Astrocyte (in vitro differentiated cells and primary cell): ENCODE measurements around the gene HOXD12.

ENCODE experiments used
- EZH2 ChIP-seq: IDR thresholded peaks from 2 replicates; pipeline ENCODE4 v1.6.1; 2012; ENCODE audit warnings: mild to moderate bottlenecking, low read length, inconsistent platforms; ENCODE audit not compliant: insufficient read depth
- TF ChIP-seq, protein P1 (sequence below): IDR thresholded peaks from 2 replicates; pipeline ENCODE4 v1.5.1; 2011; ENCODE audit warnings: low read depth, mild to moderate bottlenecking, inconsistent platforms, low read length, moderate library complexity; ENCODE audit not compliant: insufficient read depth

DNA sequence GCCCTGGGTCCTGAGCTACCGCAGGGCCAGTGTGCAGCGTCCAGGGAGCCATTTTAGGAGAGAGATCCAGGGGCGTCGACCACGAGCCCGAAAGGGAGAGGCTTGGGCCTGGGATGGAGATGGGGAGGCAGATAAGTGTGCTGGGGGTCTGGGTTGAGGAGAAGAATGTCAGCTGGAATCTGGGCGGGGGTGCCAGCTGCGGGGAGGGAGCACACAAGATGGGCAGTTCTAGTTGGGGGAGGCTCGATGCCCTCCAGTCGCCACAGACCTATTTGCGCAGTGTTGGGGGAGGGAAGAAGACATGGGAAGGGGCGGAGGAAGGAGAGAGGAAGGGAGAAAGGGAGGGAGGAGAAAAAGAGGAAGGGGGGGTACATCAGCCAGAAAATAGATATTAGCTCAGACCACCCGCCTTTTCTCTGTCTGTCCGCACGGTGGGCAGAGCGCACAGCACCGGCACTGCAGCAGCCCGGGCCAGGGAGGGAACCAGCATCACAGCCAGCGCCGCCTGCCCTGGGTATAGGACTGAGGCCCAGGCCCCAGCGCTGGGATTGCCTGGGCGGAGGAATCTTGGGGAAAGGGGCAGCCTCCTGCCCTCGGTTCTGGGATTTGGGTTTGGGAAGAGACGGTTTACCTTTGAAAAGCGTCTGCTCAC lies 5.6 kb downstream of the HOXD12 start:
- TF ChIP-seq, protein P1, sequence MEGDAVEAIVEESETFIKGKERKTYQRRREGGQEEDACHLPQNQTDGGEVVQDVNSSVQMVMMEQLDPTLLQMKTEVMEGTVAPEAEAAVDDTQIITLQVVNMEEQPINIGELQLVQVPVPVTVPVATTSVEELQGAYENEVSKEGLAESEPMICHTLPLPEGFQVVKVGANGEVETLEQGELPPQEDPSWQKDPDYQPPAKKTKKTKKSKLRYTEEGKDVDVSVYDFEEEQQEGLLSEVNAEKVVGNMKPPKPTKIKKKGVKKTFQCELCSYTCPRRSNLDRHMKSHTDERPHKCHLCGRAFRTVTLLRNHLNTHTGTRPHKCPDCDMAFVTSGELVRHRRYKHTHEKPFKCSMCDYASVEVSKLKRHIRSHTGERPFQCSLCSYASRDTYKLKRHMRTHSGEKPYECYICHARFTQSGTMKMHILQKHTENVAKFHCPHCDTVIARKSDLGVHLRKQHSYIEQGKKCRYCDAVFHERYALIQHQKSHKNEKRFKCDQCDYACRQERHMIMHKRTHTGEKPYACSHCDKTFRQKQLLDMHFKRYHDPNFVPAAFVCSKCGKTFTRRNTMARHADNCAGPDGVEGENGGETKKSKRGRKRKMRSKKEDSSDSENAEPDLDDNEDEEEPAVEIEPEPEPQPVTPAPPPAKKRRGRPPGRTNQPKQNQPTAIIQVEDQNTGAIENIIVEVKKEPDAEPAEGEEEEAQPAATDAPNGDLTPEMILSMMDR, result no peak
- no peak for TF ChIP-seq EZH2
